K562 (cell line): Measurements from ENCODE around the gene AP3B1. TPM values are rescaled to one million over a fixed set of nuclear protein-coding genes. Genes with fewer than 3 reads are reported as not detected.

ENCODE experiments used
- ASH1L ChIP-seq: fragments of 450-650 bp; IDR thresholded peaks from 2 replicates; pipeline ENCODE4 v1.6.1; 2018; ENCODE audit warnings: borderline replicate concordance, mild to moderate bottlenecking, low read depth; ENCODE audit not compliant: partially characterized antibody
- BDP1 ChIP-seq: IDR thresholded peaks from 3 replicates; pipeline ENCODE4 v1.6.1; 2011; ENCODE audit not compliant: insufficient read length, insufficient read depth
- CBFA2T2 ChIP-seq: fragments of 450-650 bp; conservative IDR thresholded peaks from 2 replicates; pipeline ENCODE4 v1.6.1; 2017; ENCODE audit warnings: mild to moderate bottlenecking
- ETV5 ChIP-seq: sonication (generic); formaldehyde crosslinking; IDR thresholded peaks from 2 replicates; pipeline ENCODE4 v1.4.0; 2020; ENCODE audit warnings: low read depth, mild to moderate bottlenecking, missing genetic modification reagents
- ILK ChIP-seq: fragments of 450-650 bp; IDR thresholded peaks from 2 replicates; pipeline ENCODE4 v1.6.1; 2016; ENCODE audit warnings: missing genetic modification characterization, low read depth, mild to moderate bottlenecking, missing compliant biosample characterization, moderate library complexity, borderline replicate concordance
- KAT7 ChIP-seq: sonication (generic); formaldehyde crosslinking; IDR thresholded peaks from 2 replicates; pipeline ENCODE4 v1.8.0; 2022; ENCODE audit warnings: missing genetic modification reagents, mild to moderate bottlenecking, borderline replicate concordance
- OTX1 ChIP-seq: fragments of 450-650 bp; formaldehyde crosslinking; IDR thresholded peaks from 2 replicates; pipeline ENCODE4 v1.4.0; 2022; ENCODE audit warnings: mild to moderate bottlenecking
- POLR2AphosphoS5 ChIP-seq: IDR thresholded peaks from 2 replicates; pipeline ENCODE4 v1.6.1; 2011; ENCODE audit warnings: mild to moderate bottlenecking, low read depth, low read length, moderate library complexity; ENCODE audit not compliant: control insufficient read depth, insufficient read depth
- SRF ChIP-seq, 2 experiments: fragments of 250-450, 450-650 bp in 1 of 2; sonication (Bioruptor Pico) in 1 of 2; sonication (generic) in 1 of 2; formaldehyde crosslinking; IDR thresholded peaks; 2 replicates each; pipeline versions ENCODE4 v1.5.0 to v1.5.1; 2020 to 2022; ENCODE audit warnings: mild to moderate bottlenecking in 1 of 2, missing genetic modification reagents in 1 of 2
- TCF3 ChIP-seq: sonication (generic); formaldehyde crosslinking; IDR thresholded peaks from 2 replicates; pipeline ENCODE4 v1.4.0; 2020; ENCODE audit warnings: mild to moderate bottlenecking, missing genetic modification reagents
- WHSC1 ChIP-seq: IDR thresholded peaks from one replicate; pipeline ENCODE4 v1.6.1; 2012; ENCODE audit warnings: low read length, control low read depth, inconsistent platforms
- ZNF280A ChIP-seq: fragments of 450-650 bp; IDR thresholded peaks from 2 replicates; pipeline ENCODE4 v1.6.1; 2018; ENCODE audit warnings: mild to moderate bottlenecking, low read depth; ENCODE audit not compliant: partially characterized antibody
- ZNF655 ChIP-seq: fragments of 250-450 bp; sonication (Bioruptor Pico); IDR thresholded peaks from 2 replicates; pipeline ENCODE4 v1.5.0; 2021
- polyA plus RNA-seq, 8 experiments: library from polyadenylated mRNA; depleted of rRNA in 4 of 8; stranded (reverse) in 5 of 8; unstranded in 3 of 8; fragments of >200 nt; fragmentation: Nextera tagmentation in 2 of 8; fragmentation: Illumina TruSeq in 1 of 8; extraction: Ambion mirVana in 2 of 8; extraction: Trizol in 1 of 8; gene quantifications; 2 replicates each; pipeline versions ENCODE4 v1.2.1 to v1.2.3, GENCODE V29; 2011 to 2014; ENCODE audit warnings: inconsistent platforms in 1 of 8, missing spikeins in 1 of 8
- total RNA-seq, 7 experiments: library from RNA; depleted of rRNA in 6 of 7; stranded (reverse); fragments of >200 nt in 6 of 7; fragmentation: Illumina TruSeq in 2 of 7; extraction: Trizol in 2 of 7; gene quantifications; 2 replicates each; pipeline versions ENCODE4 v1.2.1 to v1.2.3, GENCODE V29; 2011 to 2021; ENCODE audit warnings: low replicate concordance in 1 of 7
- TF ChIP-seq, protein P1 (sequence below): fragments of 450-650 bp; IDR thresholded peaks from 2 replicates; pipeline ENCODE4 v1.6.1; 2016; ENCODE audit warnings: mild to moderate bottlenecking, moderate library complexity

The AP3B1 gene
- total and polyA plus RNA-seq, 9 of the 15 experiments (the other 6 are each of a cell fraction or from before 2014, with no cell fraction given) = 21.1 to 61.8 (median 42.2) TPM

- TF ChIP-seq ZNF280A (no peak), ETV5 (CRISPR knock-in tag) (0 out of 2 replicates have a peak, but pooled peaks have one; percentile 22), CBFA2T2 (peak; percentile 60), ZNF655 (CRISPR knock-in tag) (no peak), ILK (tag) (no peak), ASH1L (no peak), BDP1 (no peak), TCF3 (CRISPR knock-in tag) (peak; percentile 62), POLR2AphosphoS5 (0 out of 2 replicates have a peak, but pooled peaks have one; percentile 28), KAT7 (CRISPR knock-in tag) (no peak), WHSC1 (no peak), OTX1 (no peak), SRF (CRISPR knock-in tag; IDR thresholded peaks at IDR 0.05) (no peak)
- TF ChIP-seq, protein P1, sequence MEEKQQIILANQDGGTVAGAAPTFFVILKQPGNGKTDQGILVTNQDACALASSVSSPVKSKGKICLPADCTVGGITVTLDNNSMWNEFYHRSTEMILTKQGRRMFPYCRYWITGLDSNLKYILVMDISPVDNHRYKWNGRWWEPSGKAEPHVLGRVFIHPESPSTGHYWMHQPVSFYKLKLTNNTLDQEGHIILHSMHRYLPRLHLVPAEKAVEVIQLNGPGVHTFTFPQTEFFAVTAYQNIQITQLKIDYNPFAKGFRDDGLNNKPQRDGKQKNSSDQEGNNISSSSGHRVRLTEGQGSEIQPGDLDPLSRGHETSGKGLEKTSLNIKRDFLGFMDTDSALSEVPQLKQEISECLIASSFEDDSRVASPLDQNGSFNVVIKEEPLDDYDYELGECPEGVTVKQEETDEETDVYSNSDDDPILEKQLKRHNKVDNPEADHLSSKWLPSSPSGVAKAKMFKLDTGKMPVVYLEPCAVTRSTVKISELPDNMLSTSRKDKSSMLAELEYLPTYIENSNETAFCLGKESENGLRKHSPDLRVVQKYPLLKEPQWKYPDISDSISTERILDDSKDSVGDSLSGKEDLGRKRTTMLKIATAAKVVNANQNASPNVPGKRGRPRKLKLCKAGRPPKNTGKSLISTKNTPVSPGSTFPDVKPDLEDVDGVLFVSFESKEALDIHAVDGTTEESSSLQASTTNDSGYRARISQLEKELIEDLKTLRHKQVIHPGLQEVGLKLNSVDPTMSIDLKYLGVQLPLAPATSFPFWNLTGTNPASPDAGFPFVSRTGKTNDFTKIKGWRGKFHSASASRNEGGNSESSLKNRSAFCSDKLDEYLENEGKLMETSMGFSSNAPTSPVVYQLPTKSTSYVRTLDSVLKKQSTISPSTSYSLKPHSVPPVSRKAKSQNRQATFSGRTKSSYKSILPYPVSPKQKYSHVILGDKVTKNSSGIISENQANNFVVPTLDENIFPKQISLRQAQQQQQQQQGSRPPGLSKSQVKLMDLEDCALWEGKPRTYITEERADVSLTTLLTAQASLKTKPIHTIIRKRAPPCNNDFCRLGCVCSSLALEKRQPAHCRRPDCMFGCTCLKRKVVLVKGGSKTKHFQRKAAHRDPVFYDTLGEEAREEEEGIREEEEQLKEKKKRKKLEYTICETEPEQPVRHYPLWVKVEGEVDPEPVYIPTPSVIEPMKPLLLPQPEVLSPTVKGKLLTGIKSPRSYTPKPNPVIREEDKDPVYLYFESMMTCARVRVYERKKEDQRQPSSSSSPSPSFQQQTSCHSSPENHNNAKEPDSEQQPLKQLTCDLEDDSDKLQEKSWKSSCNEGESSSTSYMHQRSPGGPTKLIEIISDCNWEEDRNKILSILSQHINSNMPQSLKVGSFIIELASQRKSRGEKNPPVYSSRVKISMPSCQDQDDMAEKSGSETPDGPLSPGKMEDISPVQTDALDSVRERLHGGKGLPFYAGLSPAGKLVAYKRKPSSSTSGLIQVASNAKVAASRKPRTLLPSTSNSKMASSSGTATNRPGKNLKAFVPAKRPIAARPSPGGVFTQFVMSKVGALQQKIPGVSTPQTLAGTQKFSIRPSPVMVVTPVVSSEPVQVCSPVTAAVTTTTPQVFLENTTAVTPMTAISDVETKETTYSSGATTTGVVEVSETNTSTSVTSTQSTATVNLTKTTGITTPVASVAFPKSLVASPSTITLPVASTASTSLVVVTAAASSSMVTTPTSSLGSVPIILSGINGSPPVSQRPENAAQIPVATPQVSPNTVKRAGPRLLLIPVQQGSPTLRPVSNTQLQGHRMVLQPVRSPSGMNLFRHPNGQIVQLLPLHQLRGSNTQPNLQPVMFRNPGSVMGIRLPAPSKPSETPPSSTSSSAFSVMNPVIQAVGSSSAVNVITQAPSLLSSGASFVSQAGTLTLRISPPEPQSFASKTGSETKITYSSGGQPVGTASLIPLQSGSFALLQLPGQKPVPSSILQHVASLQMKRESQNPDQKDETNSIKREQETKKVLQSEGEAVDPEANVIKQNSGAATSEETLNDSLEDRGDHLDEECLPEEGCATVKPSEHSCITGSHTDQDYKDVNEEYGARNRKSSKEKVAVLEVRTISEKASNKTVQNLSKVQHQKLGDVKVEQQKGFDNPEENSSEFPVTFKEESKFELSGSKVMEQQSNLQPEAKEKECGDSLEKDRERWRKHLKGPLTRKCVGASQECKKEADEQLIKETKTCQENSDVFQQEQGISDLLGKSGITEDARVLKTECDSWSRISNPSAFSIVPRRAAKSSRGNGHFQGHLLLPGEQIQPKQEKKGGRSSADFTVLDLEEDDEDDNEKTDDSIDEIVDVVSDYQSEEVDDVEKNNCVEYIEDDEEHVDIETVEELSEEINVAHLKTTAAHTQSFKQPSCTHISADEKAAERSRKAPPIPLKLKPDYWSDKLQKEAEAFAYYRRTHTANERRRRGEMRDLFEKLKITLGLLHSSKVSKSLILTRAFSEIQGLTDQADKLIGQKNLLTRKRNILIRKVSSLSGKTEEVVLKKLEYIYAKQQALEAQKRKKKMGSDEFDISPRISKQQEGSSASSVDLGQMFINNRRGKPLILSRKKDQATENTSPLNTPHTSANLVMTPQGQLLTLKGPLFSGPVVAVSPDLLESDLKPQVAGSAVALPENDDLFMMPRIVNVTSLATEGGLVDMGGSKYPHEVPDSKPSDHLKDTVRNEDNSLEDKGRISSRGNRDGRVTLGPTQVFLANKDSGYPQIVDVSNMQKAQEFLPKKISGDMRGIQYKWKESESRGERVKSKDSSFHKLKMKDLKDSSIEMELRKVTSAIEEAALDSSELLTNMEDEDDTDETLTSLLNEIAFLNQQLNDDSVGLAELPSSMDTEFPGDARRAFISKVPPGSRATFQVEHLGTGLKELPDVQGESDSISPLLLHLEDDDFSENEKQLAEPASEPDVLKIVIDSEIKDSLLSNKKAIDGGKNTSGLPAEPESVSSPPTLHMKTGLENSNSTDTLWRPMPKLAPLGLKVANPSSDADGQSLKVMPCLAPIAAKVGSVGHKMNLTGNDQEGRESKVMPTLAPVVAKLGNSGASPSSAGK = no peak
These were observed 49.4 kb downstream of the AP3B1 start (continued) for GRCh38 chr5:78245136-78245535.
